PFSK-1 (cell line): ENCODE data around the gene PRSS38.

Source experiments
- POLR2AphosphoS5 ChIP-seq: IDR thresholded peaks from 2 replicates; pipeline ENCODE4 v1.6.1; 2012; ENCODE audit warnings: low read depth, mild to moderate bottlenecking, control low read depth, low read length, moderate library complexity
- TAF1 ChIP-seq: IDR thresholded peaks from 2 replicates; pipeline ENCODE4 v1.6.1; 2012; ENCODE audit warnings: low read length, control low read depth, borderline replicate concordance; ENCODE audit not compliant: insufficient read depth
- TF ChIP-seq, protein P1 (sequence below), 2 experiments: IDR thresholded peaks; 2 replicates each; pipeline versions ENCODE4 v1.6.1 to v1.8.0; 2011 to 2012; ENCODE audit warnings: low read depth in 2 of 2, low read length in 2 of 2, control low read depth in 1 of 2, inconsistent platforms in 1 of 2, mild to moderate bottlenecking in 1 of 2, moderate library complexity in 1 of 2; ENCODE audit not compliant: insufficient read depth in 1 of 2

DNA sequence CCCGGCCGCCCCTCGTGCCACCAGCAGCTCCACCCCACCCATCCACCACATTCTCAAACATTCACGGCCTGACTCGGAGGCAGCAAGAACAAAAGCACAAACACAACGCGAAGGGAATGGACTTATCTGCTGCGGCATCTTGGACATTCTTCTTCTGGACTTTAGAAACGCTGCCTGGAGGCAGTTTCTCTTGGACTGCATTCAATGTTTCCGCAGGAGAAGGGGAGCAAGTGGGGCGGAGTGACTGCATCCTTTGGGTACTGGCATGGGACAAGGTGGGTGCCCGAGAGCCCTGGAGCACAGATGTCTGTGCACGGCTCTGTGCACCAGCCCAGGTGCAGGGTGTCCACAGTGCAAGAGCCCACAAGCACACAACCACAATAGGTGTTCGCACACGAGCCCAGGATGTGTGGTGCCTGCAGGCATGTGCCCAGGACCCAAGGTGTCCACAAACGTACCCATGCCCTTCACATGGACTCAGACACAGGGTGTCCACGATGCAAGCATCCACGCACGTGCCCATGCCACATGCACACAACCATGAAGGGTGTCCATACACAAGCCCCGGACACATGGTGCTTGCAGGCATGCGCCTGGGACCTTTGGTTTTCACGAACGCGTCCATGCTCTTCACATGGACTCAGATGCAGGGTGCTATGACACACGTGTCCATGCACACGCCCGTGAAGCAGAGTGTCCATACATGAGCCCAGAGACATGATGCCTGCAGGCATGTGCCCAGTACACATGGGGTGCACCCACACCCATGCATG, 78.7 kb downstream of the PRSS38 start:
- TF ChIP-seq, protein P1, sequence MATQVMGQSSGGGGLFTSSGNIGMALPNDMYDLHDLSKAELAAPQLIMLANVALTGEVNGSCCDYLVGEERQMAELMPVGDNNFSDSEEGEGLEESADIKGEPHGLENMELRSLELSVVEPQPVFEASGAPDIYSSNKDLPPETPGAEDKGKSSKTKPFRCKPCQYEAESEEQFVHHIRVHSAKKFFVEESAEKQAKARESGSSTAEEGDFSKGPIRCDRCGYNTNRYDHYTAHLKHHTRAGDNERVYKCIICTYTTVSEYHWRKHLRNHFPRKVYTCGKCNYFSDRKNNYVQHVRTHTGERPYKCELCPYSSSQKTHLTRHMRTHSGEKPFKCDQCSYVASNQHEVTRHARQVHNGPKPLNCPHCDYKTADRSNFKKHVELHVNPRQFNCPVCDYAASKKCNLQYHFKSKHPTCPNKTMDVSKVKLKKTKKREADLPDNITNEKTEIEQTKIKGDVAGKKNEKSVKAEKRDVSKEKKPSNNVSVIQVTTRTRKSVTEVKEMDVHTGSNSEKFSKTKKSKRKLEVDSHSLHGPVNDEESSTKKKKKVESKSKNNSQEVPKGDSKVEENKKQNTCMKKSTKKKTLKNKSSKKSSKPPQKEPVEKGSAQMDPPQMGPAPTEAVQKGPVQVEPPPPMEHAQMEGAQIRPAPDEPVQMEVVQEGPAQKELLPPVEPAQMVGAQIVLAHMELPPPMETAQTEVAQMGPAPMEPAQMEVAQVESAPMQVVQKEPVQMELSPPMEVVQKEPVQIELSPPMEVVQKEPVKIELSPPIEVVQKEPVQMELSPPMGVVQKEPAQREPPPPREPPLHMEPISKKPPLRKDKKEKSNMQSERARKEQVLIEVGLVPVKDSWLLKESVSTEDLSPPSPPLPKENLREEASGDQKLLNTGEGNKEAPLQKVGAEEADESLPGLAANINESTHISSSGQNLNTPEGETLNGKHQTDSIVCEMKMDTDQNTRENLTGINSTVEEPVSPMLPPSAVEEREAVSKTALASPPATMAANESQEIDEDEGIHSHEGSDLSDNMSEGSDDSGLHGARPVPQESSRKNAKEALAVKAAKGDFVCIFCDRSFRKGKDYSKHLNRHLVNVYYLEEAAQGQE (IDR thresholded peaks at IDR 0.05; ENCODE audit: insufficient read depth in 1 of 2, low read depth in 2 of 2, low read length in 2 of 2): no peak
- TF ChIP-seq POLR2AphosphoS5 (no peak), TAF1 (no peak)
